Activated CD8-positive, alpha-beta memory T cell treated with anti-CD3 and anti-CD28 coated beads, Interleukin-2, amount 10 ng/mL, durations not matched to agents 7 days and 5 days (primary cell): Measurements from ENCODE around the gene IFFO2. TPM values are rescaled to one million over a fixed set of nuclear protein-coding genes. Genes with fewer than 3 reads are reported as not detected.

Experiments used
- ATAC-seq: fragments of 150-1000 bp; cut with Tn5 transposase; one replicate; pipeline ENCODE4 v1.10.0; 2021; ENCODE audit warnings: moderate library complexity
- CTCF ChIA-PET: fragments of 350-600 bp; sonication (Branson Sonifier 250); formaldehyde crosslinking; loops from one replicate; lab custom pipeline; 2021; ENCODE audit warnings: antibody characterized with exemption; lab: Charles Lee
- DNase-seq: peaks from one replicate; pipeline ENCODE4 v3.0.0-alpha.2; 2020
- H3K27ac Mint-ChIP-seq: one replicate; pipeline ENCODE4 v1.8.0; 2021; ENCODE audit warnings: mild to moderate bottlenecking, mixed read lengths
- H3K27me3 Mint-ChIP-seq: one replicate; pipeline ENCODE4 v1.8.0; 2021; ENCODE audit warnings: mixed read lengths
- H3K36me3 Mint-ChIP-seq: one replicate; pipeline ENCODE4 v1.8.0; 2021; ENCODE audit warnings: mild to moderate bottlenecking, mixed read lengths
- H3K4me1 Mint-ChIP-seq: one replicate; pipeline ENCODE4 v1.8.0; 2021; ENCODE audit warnings: mixed read lengths
- H3K4me3 Mint-ChIP-seq: one replicate; pipeline ENCODE4 v1.8.0; 2021; ENCODE audit warnings: mild to moderate bottlenecking, moderate library complexity, mixed read lengths
- H3K9me3 Mint-ChIP-seq: one replicate; pipeline ENCODE4 v1.8.0; 2022; ENCODE audit warnings: low read depth, mixed read lengths
- total RNA-seq, 2 experiments: library from RNA; stranded (reverse); gene quantifications; one replicate each; pipeline ENCODE4 v1.2.3, GENCODE V29; 2021

The IFFO2 gene
- total RNA-seq = 10 to 100 TPM; 12.5 to 13.7 TPM

DNA sequence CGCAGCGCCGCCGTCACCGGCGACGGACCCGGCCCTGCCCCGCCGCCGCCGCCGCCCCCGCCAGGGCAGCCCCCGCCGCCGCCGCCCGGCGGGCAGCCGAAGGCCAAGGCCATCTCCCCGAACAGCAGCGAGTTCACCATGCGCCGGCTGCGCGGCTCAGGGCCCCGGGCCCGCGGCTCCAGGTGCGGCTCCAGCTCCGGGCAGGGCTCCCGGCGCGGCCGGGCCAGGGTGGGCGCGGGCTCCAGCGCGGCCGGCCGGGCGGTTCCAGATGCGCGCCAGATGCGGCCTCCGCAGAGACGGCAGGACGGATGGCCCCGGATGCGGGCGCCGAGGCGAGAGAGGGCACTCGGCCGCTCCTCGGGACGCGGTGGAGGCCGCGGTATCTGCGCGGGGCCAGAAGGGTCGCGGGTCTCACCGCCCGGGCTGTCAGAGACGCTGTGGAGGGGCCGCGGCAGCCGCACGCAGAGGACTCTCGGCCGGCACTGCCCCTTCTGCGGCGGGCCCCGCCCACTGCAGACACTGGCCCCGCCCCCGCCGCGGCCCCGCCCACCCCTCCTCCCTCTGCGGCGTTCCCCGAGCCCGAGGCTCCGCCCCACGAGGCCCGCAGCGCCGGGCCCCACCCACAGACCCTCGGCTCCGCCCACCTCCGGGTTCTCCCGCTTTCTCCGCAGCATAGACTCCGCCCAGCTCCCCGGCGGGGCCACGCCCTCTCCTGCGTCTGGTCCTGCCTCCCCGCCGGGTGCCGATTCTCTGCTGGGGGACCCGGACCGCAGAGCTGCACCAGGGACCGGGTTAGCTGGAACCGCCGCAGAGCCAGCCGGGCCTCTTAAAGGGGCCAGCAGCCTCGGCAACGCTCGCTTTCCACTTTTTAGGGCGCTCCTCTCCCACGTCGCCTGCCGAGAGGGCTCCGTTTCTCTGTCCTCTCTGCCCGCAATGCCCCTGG, at the start of gene IFFO2:
TSS of gene IFFO2 (minus strand) at position 484 of the 943 bp plus-strand sequence. CDS start at position 140, 344 bp downstream.
- peaks cover 43% of the 10 kb centered on the region for H3K27me3 Mint-ChIP-seq
- H3K36me3 Mint-ChIP-seq = peaks cover 5% of the 10 kb centered on the region
- ATAC-seq (peak; percentile 81), DNase-seq (peak; percentile 97)
- no peaks in the 10 kb centered on the region for H3K9me3 Mint-ChIP-seq
- H3K27ac Mint-ChIP-seq = peak within 1 kb of the TSS; percentile 57
- peaks cover 51% of the 10 kb centered on the region for H3K4me1 Mint-ChIP-seq
- H3K4me3 Mint-ChIP-seq = peak within 1 kb of the TSS; percentile 78
- CTCF ChIA-PET = interaction anchor here (0.5 to 4.8 kb wide), 8 partner anchors 10 to 252 kb away, joined by 3 to 43 read pairs (median 4); no protein-coding TSS in a partner anchor

DNA sequence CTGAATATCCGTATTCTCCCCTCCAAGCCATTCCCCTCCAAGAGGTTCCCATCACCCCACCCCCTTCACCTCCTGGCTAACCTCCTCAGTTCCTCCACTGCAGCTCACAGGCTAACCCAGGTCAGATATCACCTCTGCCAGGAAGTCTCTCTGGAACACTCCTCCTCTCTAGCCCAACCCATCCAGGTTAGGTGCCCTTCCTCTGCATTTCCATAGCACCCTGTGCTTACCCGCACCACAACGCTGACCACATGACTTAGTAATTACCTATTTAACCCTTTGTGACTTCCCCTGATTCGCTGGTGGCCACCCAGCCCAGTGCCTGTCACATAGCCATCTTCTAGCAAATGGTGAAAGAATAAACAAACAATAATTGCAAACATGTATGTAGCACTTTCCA, 49.5 kb upstream of the IFFO2 start:
- peaks cover 26% of the 10 kb centered on the region for H3K4me1 Mint-ChIP-seq

DNA sequence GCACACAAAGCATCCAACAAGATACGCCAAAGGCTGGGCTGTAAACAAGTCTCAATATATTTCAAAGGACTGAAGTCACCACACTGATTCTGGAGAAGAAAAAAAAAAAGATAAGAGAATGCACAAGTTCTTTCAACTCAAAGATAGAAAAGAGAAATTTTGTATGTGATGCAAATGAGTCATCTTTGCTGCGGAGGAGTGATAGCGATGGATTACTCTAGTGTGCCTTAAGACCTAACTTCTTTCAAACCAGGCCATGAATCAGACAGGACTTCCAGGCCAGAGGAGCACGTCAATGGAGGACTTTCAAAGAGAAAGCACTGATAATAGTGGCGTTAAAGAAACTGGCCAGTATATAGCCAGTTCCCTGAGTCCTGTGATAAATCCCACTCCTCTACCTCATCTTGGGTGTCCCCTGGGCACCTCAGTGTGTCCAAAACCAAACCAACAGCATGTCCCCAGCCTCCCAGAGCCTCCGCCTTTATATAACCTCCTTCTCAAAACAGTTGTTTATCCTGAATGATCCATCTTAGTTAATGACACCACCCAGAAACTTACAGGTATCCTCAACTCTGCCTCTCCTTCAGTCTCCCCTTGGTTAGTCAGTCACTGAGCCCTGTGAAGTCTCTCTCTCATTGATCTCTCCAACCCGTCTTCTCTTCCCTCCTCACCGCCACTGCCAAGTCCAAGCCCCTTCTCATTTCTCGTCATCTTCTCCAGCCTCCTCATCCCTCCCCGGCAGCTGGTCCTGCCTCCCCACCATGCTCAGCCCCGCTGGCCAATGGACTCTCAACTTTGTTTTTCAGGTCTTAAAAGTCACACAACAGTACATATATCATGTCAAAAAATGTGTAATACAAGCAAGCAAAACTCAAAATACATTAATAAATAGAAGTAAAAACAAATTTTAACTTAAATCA, 47.2 kb upstream of the IFFO2 start:
- CTCF ChIA-PET = no interaction called here
- no peak for ATAC-seq

More for the DNA sequence above, 49.5 kb upstream of the IFFO2 start:
- DNase-seq (no peak), ATAC-seq (no peak)
- peaks cover 4% of the 10 kb centered on the region for H3K9me3 Mint-ChIP-seq
- peaks cover 15% of the 10 kb centered on the region for H3K27me3 Mint-ChIP-seq
- H3K27ac Mint-ChIP-seq = no peak overlapping the region
- peaks cover 11% of the 10 kb centered on the region for H3K36me3 Mint-ChIP-seq
- H3K4me3 Mint-ChIP-seq = no peak overlapping the region
- CTCF ChIA-PET = no interaction called here

GRCh38 chr1:19000065-19000464, 43.6 kb upstream of the IFFO2 start:
- CTCF ChIA-PET = interaction anchor here (1.3 kb wide), 1 partner anchor 93 kb away, joined by 3 read pairs; no protein-coding TSS in a partner anchor
- Mint-ChIP-seq H3K4me3 (no peak overlapping the region), H3K36me3 (peaks cover 18% of the 10 kb centered on the region), H3K9me3 (peaks cover 12% of the 10 kb centered on the region), H3K27me3 (peaks cover 9% of the 10 kb centered on the region), H3K27ac (no peak overlapping the region), H3K4me1 (peaks cover 19% of the 10 kb centered on the region)
- ATAC-seq (no peak), DNase-seq (no peak)

More for the DNA sequence above, 47.2 kb upstream of the IFFO2 start:
- Mint-ChIP-seq H3K27me3 (peaks cover 13% of the 10 kb centered on the region), H3K36me3 (peaks cover 18% of the 10 kb centered on the region), H3K4me1 (peaks cover 13% of the 10 kb centered on the region), H3K27ac (no peak overlapping the region), H3K4me3 (no peak overlapping the region), H3K9me3 (peaks cover 9% of the 10 kb centered on the region)
- no peak for DNase-seq

- peaks cover 9% of the 10 kb centered on the region for H3K27me3 Mint-ChIP-seq
- no peak for ATAC-seq
- no peak for DNase-seq
- CTCF ChIA-PET = interaction anchor here (1.3 kb wide), 1 partner anchor 92 kb away, joined by 3 read pairs; no protein-coding TSS in a partner anchor
- peaks cover 18% of the 10 kb centered on the region for H3K36me3 Mint-ChIP-seq
- H3K9me3 Mint-ChIP-seq = peaks cover 12% of the 10 kb centered on the region
- no peak overlapping the region for H3K27ac Mint-ChIP-seq
- H3K4me1 Mint-ChIP-seq = peaks cover 19% of the 10 kb centered on the region
- H3K4me3 Mint-ChIP-seq = no peak overlapping the region
Observed at GRCh38 chr1:18999359-18999758, 42.9 kb upstream of the IFFO2 start.

DNA sequence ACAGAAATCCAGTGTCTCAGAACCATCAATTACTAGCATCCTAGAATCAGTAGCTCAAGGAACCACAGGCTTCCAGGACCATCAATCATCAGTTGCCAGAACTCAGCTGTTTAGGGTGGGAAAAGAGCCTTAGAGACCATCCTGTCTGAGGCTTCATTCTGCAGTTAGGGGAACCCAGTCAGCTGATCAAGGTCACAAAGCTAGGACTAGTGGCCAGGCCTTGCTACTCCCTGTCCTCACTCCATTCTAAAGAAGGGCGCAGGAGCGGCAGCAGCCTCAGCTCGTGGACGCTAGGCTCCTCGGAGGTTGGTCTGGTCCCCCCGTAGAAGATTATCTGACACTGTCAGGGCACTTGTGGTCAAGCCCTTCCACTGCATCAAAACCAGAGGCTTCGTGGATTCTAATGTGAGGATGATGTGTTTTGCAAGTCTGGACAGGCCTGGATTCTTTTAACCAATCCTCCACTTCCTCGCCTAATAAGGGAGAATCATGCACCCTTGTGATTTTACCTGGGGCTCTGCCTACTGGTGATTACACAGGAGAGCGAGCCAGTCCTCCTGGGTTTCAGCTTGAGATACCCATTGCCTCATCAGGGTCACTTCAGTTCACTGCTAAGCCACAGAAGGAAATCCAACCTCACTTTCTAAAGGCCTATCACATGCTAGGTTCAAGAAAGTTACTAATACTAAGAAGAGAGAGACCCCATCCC, 41.7 kb upstream of the IFFO2 start:
- no peak overlapping the region for H3K27ac Mint-ChIP-seq
- H3K27me3 Mint-ChIP-seq = peaks cover 9% of the 10 kb centered on the region
- H3K4me3 Mint-ChIP-seq = no peak overlapping the region
- peaks cover 17% of the 10 kb centered on the region for H3K36me3 Mint-ChIP-seq
- H3K4me1 Mint-ChIP-seq = peaks cover 11% of the 10 kb centered on the region
- peaks cover 9% of the 10 kb centered on the region for H3K9me3 Mint-ChIP-seq
- CTCF ChIA-PET = interaction anchor here (1.5 kb wide), 1 partner anchor 85 kb away, joined by 6 read pairs; no protein-coding TSS in a partner anchor
- ATAC-seq = no peak
- DNase-seq = no peak

DNA sequence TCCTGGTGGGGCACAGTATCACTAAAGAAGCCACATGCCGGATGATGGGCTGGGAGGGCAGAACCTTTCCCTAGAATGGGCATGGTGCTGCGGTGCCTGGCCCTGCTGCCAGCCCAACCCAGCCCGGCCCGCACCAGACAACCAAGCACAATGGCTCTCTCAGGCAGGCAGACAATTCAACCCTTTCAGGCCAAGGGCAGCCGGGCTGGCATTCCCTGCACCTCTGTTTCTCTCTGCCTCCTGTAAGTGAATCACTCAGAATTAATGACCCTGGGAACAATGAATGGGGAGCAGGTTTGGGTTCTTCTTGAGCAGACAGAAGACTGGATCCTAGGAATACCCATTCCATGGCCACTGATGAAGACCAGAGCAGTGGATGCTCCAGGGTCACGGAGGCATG, 41.0 kb upstream of the IFFO2 start:
- H3K36me3 Mint-ChIP-seq = peaks cover 15% of the 10 kb centered on the region
- peaks cover 9% of the 10 kb centered on the region for H3K27me3 Mint-ChIP-seq
- H3K27ac Mint-ChIP-seq = no peak overlapping the region
- CTCF ChIA-PET = interaction anchor here (1.5 kb wide), 1 partner anchor 85 kb away, joined by 6 read pairs; no protein-coding TSS in a partner anchor
- peaks cover 9% of the 10 kb centered on the region for H3K4me1 Mint-ChIP-seq
- no peak for ATAC-seq
- no peak for DNase-seq
- no peak overlapping the region for H3K4me3 Mint-ChIP-seq
- H3K9me3 Mint-ChIP-seq = peaks cover 7% of the 10 kb centered on the region

DNA sequence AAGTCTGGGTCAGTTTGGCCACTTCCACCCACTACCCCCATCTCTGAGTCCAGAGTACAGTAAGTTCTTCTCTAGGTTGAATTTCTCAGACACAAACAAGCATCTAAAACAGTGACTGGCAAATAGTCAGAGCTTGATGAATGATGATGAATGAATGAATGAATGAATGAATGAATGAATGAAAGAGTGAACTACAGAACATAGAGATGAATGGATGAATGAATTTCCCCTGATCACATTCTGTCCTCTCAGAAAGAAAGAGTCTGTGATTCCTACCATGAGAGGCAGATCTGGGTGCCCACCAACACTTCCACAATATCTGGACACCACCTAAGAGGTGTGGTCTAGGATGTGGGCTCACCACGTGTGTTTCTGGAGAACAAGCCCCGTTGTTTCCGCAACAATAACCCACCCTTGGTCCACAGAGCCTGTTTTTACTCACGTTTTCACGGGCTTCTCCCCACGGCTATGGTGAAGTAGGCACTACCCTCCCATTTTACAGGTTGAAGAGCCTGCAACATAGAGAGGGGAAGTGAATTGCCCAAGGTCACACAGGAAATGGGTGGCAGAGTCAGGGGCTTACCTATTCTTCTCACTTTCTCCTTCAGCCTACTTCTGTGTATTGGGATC, 40.2 kb upstream of the IFFO2 start:
- Mint-ChIP-seq H3K27ac (no peak overlapping the region), H3K9me3 (peaks cover 7% of the 10 kb centered on the region), H3K4me3 (no peak overlapping the region), H3K4me1 (peaks cover 6% of the 10 kb centered on the region), H3K27me3 (peaks cover 9% of the 10 kb centered on the region), H3K36me3 (peaks cover 12% of the 10 kb centered on the region)
- no peak for ATAC-seq
- no peak for DNase-seq
- CTCF ChIA-PET = no interaction called here

DNA sequence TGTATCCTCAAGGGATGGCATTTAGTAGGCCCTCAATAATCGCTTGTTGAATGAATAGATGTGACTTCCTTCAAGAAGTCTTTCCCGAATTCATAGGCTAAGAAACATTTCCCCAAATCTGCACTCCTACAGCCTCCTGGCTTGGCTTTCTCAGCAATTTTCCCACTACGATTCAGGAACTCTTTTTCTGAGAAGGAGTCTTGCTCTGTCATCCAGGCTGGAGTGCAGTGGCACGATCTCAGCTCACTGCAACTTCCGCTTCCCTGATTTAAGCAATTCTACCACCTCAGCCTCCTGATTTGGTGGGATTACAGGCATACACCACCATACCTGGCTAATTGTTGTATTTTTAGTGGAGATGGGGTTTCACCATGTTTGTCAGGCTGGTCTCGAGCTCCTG, 37.9 kb upstream of the IFFO2 start:
- DNase-seq = no peak
- Mint-ChIP-seq H3K4me3 (no peak overlapping the region), H3K36me3 (no peaks in the 10 kb centered on the region), H3K27ac (no peak overlapping the region), H3K27me3 (peaks cover 4% of the 10 kb centered on the region), H3K4me1 (peaks cover 6% of the 10 kb centered on the region), H3K9me3 (peaks cover 3% of the 10 kb centered on the region)
- CTCF ChIA-PET = no interaction called here
- ATAC-seq = no peak

DNA sequence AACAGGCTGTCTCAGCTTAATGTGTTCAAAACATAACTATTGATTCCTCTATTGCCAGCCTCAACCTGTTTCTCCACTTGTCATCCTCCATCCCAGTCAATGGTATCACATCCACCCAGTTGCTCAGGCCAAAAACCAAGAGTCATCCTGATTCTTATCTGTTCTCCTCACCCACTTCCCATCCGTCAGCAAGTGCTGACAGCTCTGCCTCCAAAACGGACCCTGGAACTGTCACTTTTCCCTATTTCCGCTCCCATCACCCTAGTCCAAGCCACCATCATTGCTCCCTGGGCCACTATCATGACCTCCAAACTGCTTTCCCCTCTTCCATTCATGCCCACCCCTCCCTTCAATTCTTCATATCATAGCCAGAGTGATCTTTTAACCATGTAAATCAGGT, 36.2 kb upstream of the IFFO2 start:
- no peaks in the 10 kb centered on the region for H3K36me3 Mint-ChIP-seq
- H3K27me3 Mint-ChIP-seq = peaks cover 6% of the 10 kb centered on the region
- H3K27ac Mint-ChIP-seq = no peak overlapping the region
- no peak overlapping the region for H3K4me3 Mint-ChIP-seq
- DNase-seq = no peak
- ATAC-seq = no peak
- H3K9me3 Mint-ChIP-seq = peaks cover 3% of the 10 kb centered on the region
- H3K4me1 Mint-ChIP-seq = peaks cover 6% of the 10 kb centered on the region
- CTCF ChIA-PET = interaction anchor here (0.5 kb wide), 1 partner anchor 25 kb away, joined by 3 read pairs; no protein-coding TSS in a partner anchor

DNA sequence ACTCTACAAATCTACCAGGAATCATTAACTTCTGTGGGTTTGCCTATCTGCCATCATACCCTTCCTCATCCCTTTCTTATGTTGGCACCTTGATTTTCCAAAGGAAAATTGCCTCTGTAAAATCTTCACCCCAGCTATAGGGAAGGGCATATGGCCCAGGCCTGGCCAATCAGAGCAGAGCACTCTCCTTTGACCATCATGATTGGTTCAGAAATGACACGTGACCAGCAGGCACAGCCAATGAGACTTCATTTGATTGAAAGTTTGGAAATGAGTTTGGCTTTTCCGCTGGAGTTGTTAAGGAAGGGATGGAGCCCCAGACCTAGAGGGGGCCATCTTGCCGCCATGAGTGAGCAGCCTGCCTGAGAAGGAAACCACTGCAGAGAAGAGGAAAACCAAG, 35.1 kb upstream of the IFFO2 start:
- ATAC-seq (no peak), DNase-seq (no peak)
- Mint-ChIP-seq H3K4me1 (peaks cover 2% of the 10 kb centered on the region), H3K4me3 (no peak overlapping the region), H3K27ac (no peak overlapping the region), H3K9me3 (no peaks in the 10 kb centered on the region), H3K27me3 (peaks cover 13% of the 10 kb centered on the region), H3K36me3 (no peaks in the 10 kb centered on the region)
- CTCF ChIA-PET = interaction anchor here (0.7 kb wide), 1 partner anchor 19 kb away, joined by 3 read pairs; no protein-coding TSS in a partner anchor

GRCh38 chr1:18989896-18990295, 33.4 kb upstream of the IFFO2 start:
- DNase-seq = no peak
- Mint-ChIP-seq H3K27ac (no peak overlapping the region), H3K4me1 (no peaks in the 10 kb centered on the region), H3K4me3 (no peak overlapping the region), H3K27me3 (peaks cover 14% of the 10 kb centered on the region), H3K9me3 (no peaks in the 10 kb centered on the region), H3K36me3 (no peaks in the 10 kb centered on the region)
- ATAC-seq = no peak
- CTCF ChIA-PET = no interaction called here
